ENCODE measurements around the gene ATXN2. TPM values are rescaled to one million over a fixed set of nuclear protein-coding genes. Genes with fewer than 3 reads are reported as not detected.
"Not testable (repeated sequence)": the region's sequence is repeated elsewhere in the genome, so short reads cannot be mapped to it uniquely, and the experiment has no call there.

Gene ATXN2
- total RNA-seq, 1 donor from 2014 or later: 25.0 TPM

GRCh38 chr12:111573476-111573875 is 25.6 kb downstream of the ATXN2 start:
- intact Hi-C loops (cut with DNase I): no loop called here
- Histone ChIP-seq H3K4me1 (peaks cover 0 to 9% of the 10 kb centered on the region in 2 donors), H3K4me3 (no peak overlapping the region), H3K27me3 (no peaks in the 10 kb centered on the region), H3K27ac (no peak overlapping the region), H3K36me3 (no peaks in the 10 kb centered on the region), H3K9me3 (no peaks in the 10 kb centered on the region)
- DNase-seq (ENCODE audit: low spot score in 2 of 2): no peak
- no peak for TF ChIP-seq CTCF (IDR thresholded peaks at IDR 0.05)

DNA sequence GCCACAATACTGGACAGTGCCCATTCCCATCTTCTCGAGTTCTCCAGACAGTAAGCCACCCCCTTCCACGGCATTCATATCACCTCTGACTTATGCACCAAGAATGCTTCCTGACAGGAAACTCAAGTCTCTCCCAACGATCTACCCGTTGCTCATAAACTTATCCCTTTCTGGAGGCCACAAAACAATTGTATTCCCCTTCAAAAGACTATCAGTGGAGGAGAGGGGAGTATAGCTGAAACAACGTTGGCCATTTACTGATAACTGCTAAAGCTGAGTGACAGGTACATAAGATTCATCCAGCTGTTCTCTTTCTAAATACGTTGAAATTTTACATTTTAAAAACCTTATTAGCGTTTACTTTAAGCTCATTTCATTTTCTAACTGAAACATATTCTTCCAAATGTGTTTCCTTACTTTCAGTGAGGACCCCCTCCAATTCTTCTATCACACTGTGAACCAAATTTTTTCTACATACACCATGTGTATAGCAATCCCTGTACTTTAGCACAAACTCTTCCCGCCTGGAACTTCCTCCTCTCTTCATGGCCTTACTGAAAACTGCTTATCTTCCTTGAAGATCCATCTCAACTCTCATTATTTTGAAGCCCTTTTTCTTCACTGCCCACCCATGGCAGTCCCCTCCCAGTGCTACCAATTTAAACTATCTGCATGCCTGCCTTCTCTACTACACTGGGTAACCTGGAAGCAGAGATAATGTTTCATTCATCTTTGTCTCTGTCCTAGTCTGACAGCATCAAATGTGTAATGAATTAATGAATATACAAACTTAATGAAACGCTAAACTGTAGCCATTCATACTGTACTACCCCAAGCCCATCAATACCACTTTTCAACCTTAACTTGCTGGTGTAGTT is 28.8 kb downstream of the ATXN2 start:
- no peak for DNase-seq (ENCODE audit: low spot score in 2 of 2)
- no peaks in the 10 kb centered on the region for H3K9me3 ChIP-seq

GRCh38 chr12:111569363-111570083 is 29.6 kb downstream of the ATXN2 start:
- Histone ChIP-seq H3K36me3 (no peaks in the 10 kb centered on the region), H3K9me3 (no peaks in the 10 kb centered on the region), H3K27ac (no peak overlapping the region), H3K27me3 (no peaks in the 10 kb centered on the region), H3K4me3 (no peak overlapping the region), H3K4me1 (peaks cover 0 to 9% of the 10 kb centered on the region in 2 donors)
- DNase-seq (ENCODE audit: low spot score in 2 of 2): no peak
- no peak for TF ChIP-seq CTCF (IDR thresholded peaks at IDR 0.05)
- intact Hi-C loops (cut with DNase I): no loop called here

More for the DNA sequence above, 28.8 kb downstream of the ATXN2 start:
- H3K27me3 ChIP-seq: no peaks in the 10 kb centered on the region
- TF ChIP-seq CTCF (IDR thresholded peaks at IDR 0.05): no peak
- H3K27ac ChIP-seq: peak overlapping the region in 1 of 2 donors; percentile 13
- intact Hi-C loops (cut with DNase I): no loop called here
- H3K36me3 ChIP-seq: no peaks in the 10 kb centered on the region
- H3K4me3 ChIP-seq: no peak overlapping the region
- peaks cover 0 to 9% of the 10 kb centered on the region in 2 donors for H3K4me1 ChIP-seq

GRCh38 chr12:111560844-111561243 is 38.3 kb downstream of the ATXN2 start:
- H3K4me1 ChIP-seq: peaks cover 0 to 18% of the 10 kb centered on the region in 2 donors
- H3K9me3 ChIP-seq; DNase-seq (ENCODE audit: low spot score in 2 of 2); H3K4me3 ChIP-seq; H3K27ac ChIP-seq; H3K27me3 ChIP-seq; H3K36me3 ChIP-seq; intact Hi-C loops (cut with DNase I): not testable (repeated sequence)

GRCh38 chr12:111558107-111558376 is 41.1 kb downstream of the ATXN2 start:
- H3K27me3 ChIP-seq: no peaks in the 10 kb centered on the region
- peaks cover 0 to 17% of the 10 kb centered on the region in 2 donors for H3K4me1 ChIP-seq
- no peaks in the 10 kb centered on the region for H3K36me3 ChIP-seq
- DNase-seq (ENCODE audit: low spot score in 2 of 2): no peak
- H3K9me3 ChIP-seq: no peaks in the 10 kb centered on the region
- no peak overlapping the region for H3K4me3 ChIP-seq
- intact Hi-C loops (cut with DNase I): no loop called here
- H3K27ac ChIP-seq: no peak overlapping the region
- no peak for TF ChIP-seq CTCF (IDR thresholded peaks at IDR 0.05)
